LHCN-M2 (cell line): ENCODE measurements around the gene KMT2A. TPM values are rescaled to one million over a fixed set of nuclear protein-coding genes. Genes with fewer than 3 reads are reported as not detected.
"Not testable (repeated sequence)": the region's sequence is repeated elsewhere in the genome, so short reads cannot be mapped to it uniquely, and the experiment has no call there.

ENCODE experiments used
- DNase-seq: peaks from one replicate; pipeline ENCODE4 v3.0.0-alpha.2; 2012; ENCODE audit warnings: low read depth
- polyA plus RNA-seq: library from polyadenylated mRNA; unstranded; fragments of >200 nt; gene quantifications from one replicate; pipeline ENCODE4 v1.2.1, GENCODE V29; 2012; ENCODE audit warnings: missing spikeins
- total RNA-seq: library from RNA; depleted of rRNA; stranded (reverse); fragments of >200 nt; gene quantifications from 2 replicates; pipeline ENCODE4 v1.2.3, GENCODE V29; 2014; rRNA removed

The KMT2A gene
- 26.5 and 28.1 TPM in 2 replicates for total RNA-seq
- 9.0 TPM for polyA plus RNA-seq

GRCh38 chr11:118435893-118436624 lies at the start of gene KMT2A:
Gene KMT2A, plus strand, starts transcription at chr11:118436492. Its CDS starts 21 bp downstream, at chr11:118436513.
- peak; percentile 97 for DNase-seq

- DNase-seq, result no peak
Measured at GRCh38 chr11:118396097-118396501, 40.2 kb upstream of the KMT2A start.

- DNase-seq, result no peak
Measured at GRCh38 chr11:118397448-118397847, 38.8 kb upstream of the KMT2A start.

- DNase-seq, result no peak
Measured at GRCh38 chr11:118398791-118399559, 37.3 kb upstream of the KMT2A start.

GRCh38 chr11:118401151-118401879 lies 35.0 kb upstream of the KMT2A start, which contains the start of gene ATP5MG:
Gene ATP5MG, plus strand, starts transcription at chr11:118401606. Its CDS starts 60 bp downstream, at chr11:118401666.
- DNase-seq, result peak; percentile 83

- DNase-seq, result peak; percentile 61
Measured at GRCh38 chr11:118401880-118402590, 34.3 kb upstream of the KMT2A start.

- not testable (repeated sequence) for DNase-seq
Measured at GRCh38 chr11:118402594-118402993, 33.7 kb upstream of the KMT2A start.

- DNase-seq, result peak; percentile 83
Measured at GRCh38 chr11:118406599-118407166, 29.6 kb upstream of the KMT2A start.

GRCh38 chr11:118410055-118410745 lies 26.1 kb upstream of the KMT2A start:
- no peak for DNase-seq

GRCh38 chr11:118411530-118411929 lies 24.8 kb upstream of the KMT2A start:
- DNase-seq, result no peak

GRCh38 chr11:118412921-118413320 lies 23.4 kb upstream of the KMT2A start:
- no peak for DNase-seq

GRCh38 chr11:118415062-118415738 lies 21.1 kb upstream of the KMT2A start:
- no peak for DNase-seq

- DNase-seq, result peak; percentile 86
Measured at GRCh38 chr11:118415739-118416068, 20.6 kb upstream of the KMT2A start.

- not testable (repeated sequence) for DNase-seq
Measured at GRCh38 chr11:118416900-118417299, 19.4 kb upstream of the KMT2A start.

- no peak for DNase-seq
Measured at GRCh38 chr11:118417801-118418200, 18.5 kb upstream of the KMT2A start.

GRCh38 chr11:118418766-118419165 lies 17.5 kb upstream of the KMT2A start:
- no peak for DNase-seq

- no peak for DNase-seq
Measured at GRCh38 chr11:118427707-118428106, 8.6 kb upstream of the KMT2A start.

GRCh38 chr11:118430956-118431355 lies 5.3 kb upstream of the KMT2A start:
- DNase-seq, result peak; percentile 33

GRCh38 chr11:118434123-118434552 lies 2.2 kb upstream of the KMT2A start:
- no peak for DNase-seq
